Measurements from ENCODE around the gene CHST12. TPM values are rescaled to one million over a fixed set of nuclear protein-coding genes. Genes with fewer than 3 reads are reported as not detected.

The CHST12 gene
- polyA plus RNA-seq, 1 donor from 2014 or later = 6.4 TPM

DNA sequence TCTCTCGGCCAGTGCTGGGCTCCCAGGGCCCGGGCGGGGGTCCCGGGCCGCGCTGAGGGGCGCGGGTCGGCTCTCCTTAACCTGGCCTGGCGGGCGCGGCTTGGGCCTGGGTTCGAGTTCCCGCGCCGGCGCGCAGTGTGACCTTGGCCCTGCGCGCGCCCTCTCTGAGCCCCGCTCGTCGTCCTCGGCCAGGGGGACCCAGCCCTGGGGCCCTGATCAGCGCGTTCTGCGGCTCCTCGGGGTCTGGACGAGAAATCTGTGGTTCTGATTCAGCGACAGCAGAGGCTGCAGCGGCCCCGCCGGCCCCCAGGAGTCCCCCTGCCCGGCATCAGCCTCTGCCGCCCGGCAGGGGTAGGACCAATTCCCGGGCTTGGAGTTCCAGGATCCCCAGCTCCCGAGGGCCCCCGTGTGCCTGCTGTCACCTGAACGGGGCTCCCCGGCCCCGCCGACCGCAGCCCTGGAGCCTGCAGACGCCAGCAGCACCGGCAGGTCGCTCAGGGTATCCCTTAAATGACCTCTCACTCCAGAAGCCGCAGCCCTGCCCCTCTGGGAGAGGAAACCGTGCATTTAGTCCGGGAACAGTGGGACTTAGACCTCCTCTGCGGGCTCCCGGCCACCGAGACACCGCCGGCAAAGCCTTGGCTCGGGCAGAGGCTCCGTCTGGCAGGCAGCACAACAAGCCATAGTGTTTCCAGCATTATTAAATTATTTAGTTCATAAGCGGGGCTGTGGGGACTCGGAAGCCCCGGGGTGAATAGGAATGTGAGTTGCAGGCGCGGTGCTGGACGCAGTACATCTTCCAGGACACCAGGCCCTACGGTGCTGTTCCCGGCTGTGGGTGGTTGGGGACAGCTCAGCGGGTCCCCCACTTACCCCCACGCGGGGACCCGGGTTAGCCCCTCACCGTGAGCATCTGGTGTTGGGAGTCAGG, 572 bp downstream of the CHST12 start:
- no peak overlapping the region for H3K27ac ChIP-seq (ENCODE audit: low read length)
- H3K79me2 ChIP-seq (replicated peaks; ENCODE audit: insufficient read depth, low read length) = no peaks in the 10 kb centered on the region
- peak overlapping the region; percentile 54 for H2AFZ ChIP-seq (ENCODE audit: low read depth, low read length)
- TF ChIP-seq, protein P1, sequence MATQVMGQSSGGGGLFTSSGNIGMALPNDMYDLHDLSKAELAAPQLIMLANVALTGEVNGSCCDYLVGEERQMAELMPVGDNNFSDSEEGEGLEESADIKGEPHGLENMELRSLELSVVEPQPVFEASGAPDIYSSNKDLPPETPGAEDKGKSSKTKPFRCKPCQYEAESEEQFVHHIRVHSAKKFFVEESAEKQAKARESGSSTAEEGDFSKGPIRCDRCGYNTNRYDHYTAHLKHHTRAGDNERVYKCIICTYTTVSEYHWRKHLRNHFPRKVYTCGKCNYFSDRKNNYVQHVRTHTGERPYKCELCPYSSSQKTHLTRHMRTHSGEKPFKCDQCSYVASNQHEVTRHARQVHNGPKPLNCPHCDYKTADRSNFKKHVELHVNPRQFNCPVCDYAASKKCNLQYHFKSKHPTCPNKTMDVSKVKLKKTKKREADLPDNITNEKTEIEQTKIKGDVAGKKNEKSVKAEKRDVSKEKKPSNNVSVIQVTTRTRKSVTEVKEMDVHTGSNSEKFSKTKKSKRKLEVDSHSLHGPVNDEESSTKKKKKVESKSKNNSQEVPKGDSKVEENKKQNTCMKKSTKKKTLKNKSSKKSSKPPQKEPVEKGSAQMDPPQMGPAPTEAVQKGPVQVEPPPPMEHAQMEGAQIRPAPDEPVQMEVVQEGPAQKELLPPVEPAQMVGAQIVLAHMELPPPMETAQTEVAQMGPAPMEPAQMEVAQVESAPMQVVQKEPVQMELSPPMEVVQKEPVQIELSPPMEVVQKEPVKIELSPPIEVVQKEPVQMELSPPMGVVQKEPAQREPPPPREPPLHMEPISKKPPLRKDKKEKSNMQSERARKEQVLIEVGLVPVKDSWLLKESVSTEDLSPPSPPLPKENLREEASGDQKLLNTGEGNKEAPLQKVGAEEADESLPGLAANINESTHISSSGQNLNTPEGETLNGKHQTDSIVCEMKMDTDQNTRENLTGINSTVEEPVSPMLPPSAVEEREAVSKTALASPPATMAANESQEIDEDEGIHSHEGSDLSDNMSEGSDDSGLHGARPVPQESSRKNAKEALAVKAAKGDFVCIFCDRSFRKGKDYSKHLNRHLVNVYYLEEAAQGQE (IDR thresholded peaks at IDR 0.05; ENCODE audit: borderline replicate concordance) = peak; percentile 25
- TF ChIP-seq EP300 (conservative IDR thresholded peaks at IDR 0.05; ENCODE audit: poor library complexity, severe bottlenecking) = no peak
- TF ChIP-seq, protein P2, sequence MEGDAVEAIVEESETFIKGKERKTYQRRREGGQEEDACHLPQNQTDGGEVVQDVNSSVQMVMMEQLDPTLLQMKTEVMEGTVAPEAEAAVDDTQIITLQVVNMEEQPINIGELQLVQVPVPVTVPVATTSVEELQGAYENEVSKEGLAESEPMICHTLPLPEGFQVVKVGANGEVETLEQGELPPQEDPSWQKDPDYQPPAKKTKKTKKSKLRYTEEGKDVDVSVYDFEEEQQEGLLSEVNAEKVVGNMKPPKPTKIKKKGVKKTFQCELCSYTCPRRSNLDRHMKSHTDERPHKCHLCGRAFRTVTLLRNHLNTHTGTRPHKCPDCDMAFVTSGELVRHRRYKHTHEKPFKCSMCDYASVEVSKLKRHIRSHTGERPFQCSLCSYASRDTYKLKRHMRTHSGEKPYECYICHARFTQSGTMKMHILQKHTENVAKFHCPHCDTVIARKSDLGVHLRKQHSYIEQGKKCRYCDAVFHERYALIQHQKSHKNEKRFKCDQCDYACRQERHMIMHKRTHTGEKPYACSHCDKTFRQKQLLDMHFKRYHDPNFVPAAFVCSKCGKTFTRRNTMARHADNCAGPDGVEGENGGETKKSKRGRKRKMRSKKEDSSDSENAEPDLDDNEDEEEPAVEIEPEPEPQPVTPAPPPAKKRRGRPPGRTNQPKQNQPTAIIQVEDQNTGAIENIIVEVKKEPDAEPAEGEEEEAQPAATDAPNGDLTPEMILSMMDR (IDR thresholded peaks at IDR 0.05; ENCODE audit: poor library complexity, severe bottlenecking) = peak; percentile 36
- TF ChIP-seq RAD21 (conservative IDR thresholded peaks at IDR 0.05) = peak; percentile 33
- peak; percentile 3 for TF ChIP-seq MXI1 (conservative IDR thresholded peaks at IDR 0.05; ENCODE audit: poor library complexity, severe bottlenecking)
- TF ChIP-seq TAF1 (IDR thresholded peaks at IDR 0.05; ENCODE audit: low read depth) = no peak
- TF ChIP-seq SMC3 (conservative IDR thresholded peaks at IDR 0.05; ENCODE audit: poor library complexity) = peak; percentile 33
- no peaks in the 10 kb centered on the region for H3K27me3 ChIP-seq (ENCODE audit: insufficient read depth, low read depth, low read length)
- no peaks in the 10 kb centered on the region for H4K20me1 ChIP-seq (ENCODE audit: insufficient read depth)
- H3K9me2 ChIP-seq (ENCODE audit: insufficient read depth, low read length) = no peaks in the 10 kb centered on the region
- H3K9ac ChIP-seq (ENCODE audit: low read length) = peak overlapping the region; percentile 75
- peak overlapping the region; percentile 80 for H3K4me2 ChIP-seq (ENCODE audit: low read length)
- H3K4me3 ChIP-seq (ENCODE audit: low read length) = peak overlapping the region; percentile 98
- H3K36me3 ChIP-seq (ENCODE audit: insufficient read depth, low read length) = no peaks in the 10 kb centered on the region
- H3F3A ChIP-seq (ENCODE audit: insufficient read depth, low read length, poor library complexity, severe bottlenecking) = no peaks in the 10 kb centered on the region
- no peaks in the 10 kb centered on the region for H3K9me3 ChIP-seq (ENCODE audit: low read length)

DNA sequence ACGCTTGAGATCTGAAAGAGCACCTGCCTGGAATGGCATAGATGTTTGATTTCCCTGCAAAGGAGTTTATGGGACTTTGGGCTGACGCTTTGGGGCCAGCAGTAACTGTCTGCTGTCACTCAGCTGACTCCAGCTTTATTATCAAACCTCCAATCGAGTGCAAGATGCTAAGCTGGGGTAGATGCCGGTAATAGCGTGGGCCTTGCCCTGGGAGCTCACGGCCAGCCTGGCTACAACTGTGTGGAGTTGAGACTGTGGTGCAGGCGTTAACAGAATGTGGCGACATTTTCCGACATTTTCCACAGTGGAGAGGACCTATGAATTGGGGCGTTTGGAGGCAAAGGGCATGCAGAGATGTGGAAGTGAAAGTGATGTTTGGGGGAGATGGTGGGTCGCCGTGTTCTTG, 1.3 kb downstream of the CHST12 start:
- Histone ChIP-seq H3K27ac (ENCODE audit: low read length) (no peak overlapping the region), H3K27me3 (ENCODE audit: insufficient read depth, low read depth, low read length) (no peaks in the 10 kb centered on the region), H3K9ac (ENCODE audit: low read length) (peak overlapping the region; percentile 75)

More for the DNA sequence above, 1.3 kb downstream of the CHST12 start:
- no peak overlapping the region for H2AFZ ChIP-seq (ENCODE audit: low read depth, low read length)
- TF ChIP-seq MXI1 (conservative IDR thresholded peaks at IDR 0.05; ENCODE audit: poor library complexity, severe bottlenecking) (no peak), SMC3 (conservative IDR thresholded peaks at IDR 0.05; ENCODE audit: poor library complexity) (no peak), RAD21 (conservative IDR thresholded peaks at IDR 0.05) (no peak), EZH2 (IDR thresholded peaks at IDR 0.05; ENCODE audit: borderline replicate concordance, insufficient read depth, low read length, poor library complexity, severe bottlenecking) (no peak)
- TF ChIP-seq, protein P1 (IDR thresholded peaks at IDR 0.05; ENCODE audit: borderline replicate concordance) = no peak
- no peaks in the 10 kb centered on the region for H3K9me3 ChIP-seq (ENCODE audit: low read length)
- no peaks in the 10 kb centered on the region for H3F3A ChIP-seq (ENCODE audit: insufficient read depth, low read length, poor library complexity, severe bottlenecking)
- H3K36me3 ChIP-seq (ENCODE audit: insufficient read depth, low read length) = no peaks in the 10 kb centered on the region
- H4K20me1 ChIP-seq (ENCODE audit: insufficient read depth) = no peaks in the 10 kb centered on the region
- peak overlapping the region; percentile 80 for H3K4me2 ChIP-seq (ENCODE audit: low read length)
- H3K9me2 ChIP-seq (ENCODE audit: insufficient read depth, low read length) = no peaks in the 10 kb centered on the region
- peak overlapping the region; percentile 98 for H3K4me3 ChIP-seq (ENCODE audit: low read length)
- H3K79me2 ChIP-seq (replicated peaks; ENCODE audit: insufficient read depth, low read length) = no peaks in the 10 kb centered on the region

Measured in neural cell (in vitro differentiated cells).